ENCODE measurements around the gene SKIC3. TPM values are rescaled to one million over a fixed set of nuclear protein-coding genes. Genes with fewer than 3 reads are reported as not detected.

SKIC3 gene
- total and polyA plus RNA-seq, 2 of the 13 experiments (the other 11 are each of a cell fraction or from before 2014, with no cell fraction given): 36.9 to 61.5 TPM

- TF ChIP-seq GLMP (CRISPR knock-in tag; IDR thresholded peaks at IDR 0.05; ENCODE audit: borderline replicate concordance): no peak
- TF ChIP-seq CSRNP2 (CRISPR knock-in tag; conservative IDR thresholded peaks at IDR 0.05; ENCODE audit: low read depth): no peak
- no peak for TF ChIP-seq GATAD1 (CRISPR knock-in tag; IDR thresholded peaks at IDR 0.05)
- TF ChIP-seq ZNF101 (CRISPR knock-in tag; IDR thresholded peaks at IDR 0.05; ENCODE audit: borderline replicate concordance, low read depth): no peak
These were observed 29.2 kb upstream of the SKIC3 start (continued) for GRCh38 chr5:95583992-95584391.

- POLR2A ChIA-PET: interaction anchor here (1.9 kb wide), 1 partner anchor 27 kb away, joined by 4 read pairs; the partner anchor contains the start of genes ARSK and SKIC3
- FAIRE-seq (no peak), DNase-seq (ENCODE audit: low spot score) (no peak), ATAC-seq (no peak)
- Histone ChIP-seq H2AFZ (ENCODE audit: low read length) (no peak overlapping the region), H3K36me3 (replicated peaks in 1 of 2; ENCODE audit: control insufficient read depth in 1 of 2, insufficient read depth in 2 of 2, low read length in 2 of 2) (0 out of 5 replicates have a peak, but pooled peaks cover 0 to 4% of the 10 kb centered on the region in 2 experiments), H3K4me2 (ENCODE audit: low read depth, low read length) (no peak overlapping the region), H3K4me3 (replicated peaks in 1 of 3; ENCODE audit: insufficient read depth in 1 of 3, low read depth in 2 of 3, low read length in 3 of 3) (no peak overlapping the region), H3K27me3 (ENCODE audit: control insufficient read depth in 1 of 2, insufficient read depth in 2 of 2, low read length in 2 of 2) (no peaks in the 10 kb centered on the region; a peak in 1 of 5 replicates), H3K79me2 (ENCODE audit: insufficient read depth, low read length) (no peaks in the 10 kb centered on the region), H3K9me3 (ENCODE audit: low read length) (no peaks in the 10 kb centered on the region), H4K20me1 (ENCODE audit: insufficient read depth, low read length) (no peaks in the 10 kb centered on the region), H3K9ac (ENCODE audit: insufficient read depth, low read depth, low read length) (no peak overlapping the region), H3K27ac (ENCODE audit: extremely low read length, insufficient read depth, low read length) (no peak overlapping the region), H3K4me1 (ENCODE audit: insufficient read depth, low read length) (no peaks in the 10 kb centered on the region)
- CTCF ChIA-PET (ENCODE audit: low intra/inter-chr PET ratio, low total read pairs): no interaction called here
- no TSS peak for BruUV-seq (replicated peaks)
- 96% methylated on average over 2 of the region's 2 CpGs for WGBS (ENCODE audit: low lambda C conversion rate)
- intact Hi-C loops (cut with micrococcal nuclease; ENCODE audit: unreplicated experiment): no loop called here
- in situ Hi-C loops (cut with HindIII; ENCODE audit: extremely low pct_ligation_motif_present, low pct_unique_long_range_greater_than_20kb): no loop called here
- TF ChIP-seq ZNF101 (CRISPR knock-in tag; IDR thresholded peaks at IDR 0.05; ENCODE audit: borderline replicate concordance, low read depth): no peak
- no peak for TF ChIP-seq TOE1 (CRISPR knock-in tag; IDR thresholded peaks at IDR 0.05)
- TF ChIP-seq ZNF383 (CRISPR knock-in tag; IDR thresholded peaks at IDR 0.05; ENCODE audit: borderline replicate concordance): no peak
- TF ChIP-seq GABPA (IDR thresholded peaks at IDR 0.05; ENCODE audit: low read depth, low read length): no peak
- TF ChIP-seq GABPA (CRISPR knock-in tag; IDR thresholded peaks at IDR 0.05; ENCODE audit: low read depth): no peak
- TF ChIP-seq ZMYM3 (CRISPR knock-in tag; IDR thresholded peaks at IDR 0.05): no peak
- no peak for TF ChIP-seq KIAA2018 (CRISPR knock-in tag; IDR thresholded peaks at IDR 0.05; ENCODE audit: borderline replicate concordance)
- TF ChIP-seq MXD1 (CRISPR knock-in tag; IDR thresholded peaks at IDR 0.05): no peak
- TF ChIP-seq CHD2 (IDR thresholded peaks at IDR 0.05; ENCODE audit: low read depth, low read length): no peak
These were observed 26.8 kb upstream of the SKIC3 start for GRCh38 chr5:95581576-95581975.
